ENCODE data around the gene SARDH. TPM values are rescaled to one million over a fixed set of nuclear protein-coding genes. Genes with fewer than 3 reads are reported as not detected.

The SARDH gene
- polyA plus RNA-seq, 3 donors = not detected

DNA sequence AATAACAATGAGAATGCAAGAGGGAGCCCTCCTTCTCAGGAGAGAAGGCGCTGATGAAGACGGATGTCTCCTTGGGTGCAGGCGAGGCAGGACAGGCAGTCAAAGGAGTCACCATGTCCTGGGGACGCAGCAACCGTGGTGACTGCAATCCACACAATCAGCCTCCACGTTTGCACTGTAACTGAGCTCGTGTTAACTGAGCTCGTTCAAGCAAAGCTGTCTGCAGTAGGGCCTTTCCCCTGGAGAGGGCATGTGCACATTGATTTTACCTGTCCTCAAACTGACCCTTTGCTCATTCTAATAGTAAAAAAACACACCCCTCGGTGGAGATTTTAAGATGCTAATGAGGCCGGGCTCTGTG lies 2.8 kb downstream of the SARDH start:
- H3K9me3 Mint-ChIP-seq = no peaks in the 10 kb centered on the region
- H3K4me1 Mint-ChIP-seq = peaks cover 7% of the 10 kb centered on the region
- no peaks in the 10 kb centered on the region for H3K36me3 ChIP-seq (replicated peaks in 1 of 2; ENCODE audit: control insufficient read depth in 1 of 2, insufficient read depth in 2 of 2, low read length in 2 of 2)
- TF ChIP-seq CTCF (IDR thresholded peaks at IDR 0.05) = no peak
- no peak overlapping the region for H3K4me3 ChIP-seq (replicated peaks in 1 of 3; ENCODE audit: low read depth in 2 of 3, low read length in 3 of 3)
- no peaks in the 10 kb centered on the region for H3K36me3 Mint-ChIP-seq
- no peak overlapping the region for H2AFZ ChIP-seq (ENCODE audit: insufficient read depth, low read depth, low read length, poor library complexity, severe bottlenecking)
- no peak overlapping the region for H3K27ac Mint-ChIP-seq
- H3K27me3 Mint-ChIP-seq (ENCODE audit: low read depth in 3 of 3) = peaks cover 0 to 8% (median 2%) of the 10 kb centered on the region in 3 donors
- WGBS (ENCODE audit: insufficient coverage) = 95% methylated on average over 10 of the region's 10 CpGs
- no peaks in the 10 kb centered on the region for H3K27me3 ChIP-seq (ENCODE audit: control insufficient read depth in 2 of 2, insufficient read depth in 2 of 2, low read length in 2 of 2)
- peaks cover 6 to 8% of the 10 kb centered on the region in 2 donors for H3K4me1 ChIP-seq (ENCODE audit: control insufficient read depth in 1 of 2, insufficient read depth in 2 of 2, low read length in 2 of 2)
- no peak overlapping the region for H3K27ac ChIP-seq (ENCODE audit: low read depth in 1 of 2, low read length in 2 of 2)
- H4K20me1 ChIP-seq (ENCODE audit: insufficient read depth, low read length) = no peaks in the 10 kb centered on the region
- H3K9me3 ChIP-seq (replicated peaks in 1 of 2; ENCODE audit: control insufficient read depth in 1 of 2, insufficient read depth in 1 of 2, low read length in 2 of 2) = no peaks in the 10 kb centered on the region
- intact Hi-C loops (cut with micrococcal nuclease) = no loop called here
- H3K9ac ChIP-seq (ENCODE audit: insufficient read depth, low read length, poor library complexity, severe bottlenecking) = no peak overlapping the region
- DNase-seq = no peak
- no peak overlapping the region for H3K4me3 Mint-ChIP-seq
- H3K4me2 ChIP-seq (replicated peaks; ENCODE audit: extremely low read depth, low read length, poor library complexity, severe bottlenecking) = no peak overlapping the region
- no peaks in the 10 kb centered on the region for H3K79me2 ChIP-seq (ENCODE audit: insufficient read depth, low read length)

DNA sequence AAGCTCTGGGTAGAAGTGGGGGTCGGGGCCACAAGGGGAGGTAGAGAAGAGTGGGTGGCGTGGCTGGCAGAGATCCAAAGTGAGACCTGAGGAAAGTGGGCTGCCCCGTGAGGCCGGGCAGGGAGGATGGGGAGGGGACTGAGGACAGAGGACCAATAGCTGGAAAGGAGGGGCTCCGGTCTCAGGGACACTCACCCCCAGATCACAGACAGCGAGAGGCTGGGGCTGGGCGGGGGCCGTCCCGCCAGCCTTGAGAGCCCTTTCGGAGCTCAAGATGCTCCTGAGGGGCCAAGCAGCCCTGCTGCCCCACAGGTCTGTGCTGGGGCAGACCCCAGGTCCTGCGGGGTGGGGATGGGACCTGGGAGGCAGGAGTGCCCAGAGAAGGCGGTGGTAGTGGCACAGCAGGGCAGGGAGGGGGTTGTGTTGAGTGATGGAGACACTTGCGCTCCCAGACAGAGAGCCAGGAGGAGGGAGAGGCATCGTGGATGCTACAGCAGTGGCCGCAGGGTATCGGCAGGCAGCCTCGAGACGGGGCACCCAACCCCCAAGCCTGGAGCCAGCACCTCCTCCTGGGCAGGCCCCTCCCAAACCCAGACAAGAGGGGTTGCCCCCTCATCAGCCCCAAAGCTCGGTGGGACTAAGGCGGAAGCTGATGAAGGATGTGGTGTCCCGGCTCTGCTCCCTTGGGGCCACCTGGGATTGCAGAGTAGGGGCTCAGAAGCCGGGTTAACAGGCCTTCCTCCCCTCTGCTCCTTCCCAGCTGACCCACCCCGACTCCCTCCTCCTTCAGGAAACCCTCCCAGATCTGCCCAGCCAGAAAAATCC lies 3.4 kb downstream of the SARDH start:
- Mint-ChIP-seq H3K27ac (peak overlapping the region in 1 of 7 donors; percentile 58), H3K9me3 (no peaks in the 10 kb centered on the region), H3K4me3 (no peak overlapping the region), H3K36me3 (no peaks in the 10 kb centered on the region), H3K27me3 (ENCODE audit: low read depth in 3 of 3) (peaks cover 0 to 8% (median 2%) of the 10 kb centered on the region in 3 donors), H3K4me1 (peaks cover 7% of the 10 kb centered on the region)
- no peaks in the 10 kb centered on the region for H3K36me3 ChIP-seq (replicated peaks in 1 of 2; ENCODE audit: control insufficient read depth in 1 of 2, insufficient read depth in 2 of 2, low read length in 2 of 2)
- DNase-seq = no peak
- H4K20me1 ChIP-seq (ENCODE audit: insufficient read depth, low read length) = no peaks in the 10 kb centered on the region
- no peak for TF ChIP-seq CTCF (IDR thresholded peaks at IDR 0.05)
- H3K9me3 ChIP-seq (replicated peaks in 1 of 2; ENCODE audit: control insufficient read depth in 1 of 2, insufficient read depth in 1 of 2, low read length in 2 of 2) = no peaks in the 10 kb centered on the region
- H2AFZ ChIP-seq (ENCODE audit: insufficient read depth, low read depth, low read length, poor library complexity, severe bottlenecking) = no peak overlapping the region
- intact Hi-C loops (cut with micrococcal nuclease) = no loop called here
- H3K79me2 ChIP-seq (ENCODE audit: insufficient read depth, low read length) = no peaks in the 10 kb centered on the region
- no peaks in the 10 kb centered on the region for H3K27me3 ChIP-seq (ENCODE audit: control insufficient read depth in 2 of 2, insufficient read depth in 2 of 2, low read length in 2 of 2)
- H3K4me3 ChIP-seq (replicated peaks in 1 of 3; ENCODE audit: low read depth in 2 of 3, low read length in 3 of 3) = no peak overlapping the region
- 94% methylated on average over 9 of the region's 23 CpGs for WGBS (ENCODE audit: insufficient coverage)
- H3K4me1 ChIP-seq (ENCODE audit: control insufficient read depth in 1 of 2, insufficient read depth in 2 of 2, low read length in 2 of 2) = peaks cover 6 to 8% of the 10 kb centered on the region in 2 donors
- no peak overlapping the region for H3K27ac ChIP-seq (ENCODE audit: low read depth in 1 of 2, low read length in 2 of 2)
- H3K9ac ChIP-seq (ENCODE audit: insufficient read depth, low read length, poor library complexity, severe bottlenecking) = no peak overlapping the region
- H3K4me2 ChIP-seq (replicated peaks; ENCODE audit: extremely low read depth, low read length, poor library complexity, severe bottlenecking) = no peak overlapping the region
